Mucosa of rectum (tissue), 2 donors: ENCODE data around the gene KPNA4.
"Not testable (repeated sequence)": the region's sequence is repeated elsewhere in the genome, so short reads cannot be mapped to it uniquely, and the experiment has no call there.

ENCODE experiments used
- H3K27ac ChIP-seq, 2 donors: one replicate each; pipeline ENCODE4 v1.7.0; 2013; ENCODE audit warnings: inconsistent platforms in 2 of 2, low read depth in 2 of 2, low read length in 2 of 2
- H3K27me3 ChIP-seq, 2 donors: one replicate each; pipeline ENCODE4 v1.7.0; 2013; ENCODE audit warnings: low read length in 2 of 2; ENCODE audit not compliant: control insufficient read depth in 2 of 2, insufficient read depth in 2 of 2
- H3K36me3 ChIP-seq, 2 donors: one replicate each; pipeline ENCODE4 v1.7.0; 2013; ENCODE audit warnings: low read length in 2 of 2; ENCODE audit not compliant: control insufficient read depth in 2 of 2, insufficient read depth in 2 of 2
- H3K4me1 ChIP-seq, 2 donors: one replicate each; pipeline ENCODE4 v1.7.0; 2013; ENCODE audit warnings: low read length in 2 of 2, mild to moderate bottlenecking in 1 of 2; ENCODE audit not compliant: control insufficient read depth in 2 of 2, insufficient read depth in 2 of 2
- H3K4me3 ChIP-seq, 2 donors: one replicate each; pipeline ENCODE4 v1.7.0; 2013; ENCODE audit warnings: low read length in 2 of 2
- H3K9ac ChIP-seq, 2 donors: one replicate each; pipeline ENCODE4 v1.7.0; 2013; ENCODE audit warnings: low read length in 2 of 2, low read depth in 1 of 2, mild to moderate bottlenecking in 1 of 2
- H3K9me3 ChIP-seq, 2 donors: one replicate each; pipeline ENCODE4 v1.7.0; 2013; ENCODE audit warnings: low read length in 2 of 2; ENCODE audit not compliant: control insufficient read depth in 2 of 2
- donor health status: healthy.
- donor health status: Normal muscosa, but diverticular disease.

Gene KPNA4

GRCh38 chr3:160565442-160566403 lies at the start of gene KPNA4:
KPNA4 (minus strand) TSS chr3:160565571; CDS start chr3:160565282, 289 bp downstream.
- H3K9me3 ChIP-seq = no peaks in the 10 kb centered on the region
- H3K27me3 ChIP-seq = no peaks in the 10 kb centered on the region
- peaks cover 15% of the 10 kb centered on the region in 2 donors for H3K4me1 ChIP-seq
- peak within 1 kb of the TSS; percentile 96 for H3K27ac ChIP-seq
- H3K9ac ChIP-seq = peak within 1 kb of the TSS; percentile 89 to 91
- H3K4me3 ChIP-seq = peak within 1 kb of the TSS; percentile 93
- peaks cover 0 to 5% of the 10 kb centered on the region in 2 donors for H3K36me3 ChIP-seq

- Histone ChIP-seq H3K36me3 (no peaks in the 10 kb centered on the region), H3K9me3 (no peaks in the 10 kb centered on the region), H3K27me3 (no peaks in the 10 kb centered on the region)
These were observed 48.3 kb upstream of the KPNA4 start for GRCh38 chr3:160613661-160614060.

GRCh38 chr3:160612386-160613075 lies 47.2 kb upstream of the KPNA4 start:
- Histone ChIP-seq H3K9ac (no peak overlapping the region), H3K9me3 (no peaks in the 10 kb centered on the region), H3K27me3 (no peaks in the 10 kb centered on the region), H3K4me3 (no peak overlapping the region), H3K4me1 (no peaks in the 10 kb centered on the region), H3K36me3 (no peaks in the 10 kb centered on the region), H3K27ac (no peak overlapping the region)

More at GRCh38 chr3:160613661-160614060, 48.3 kb upstream of the KPNA4 start:
- H3K27ac ChIP-seq = no peak overlapping the region
- H3K4me3 ChIP-seq = no peak overlapping the region
- no peak overlapping the region for H3K9ac ChIP-seq
- H3K4me1 ChIP-seq = no peaks in the 10 kb centered on the region

GRCh38 chr3:160611141-160611540 lies 45.8 kb upstream of the KPNA4 start:
- no peak overlapping the region for H3K27ac ChIP-seq
- no peaks in the 10 kb centered on the region for H3K4me1 ChIP-seq
- no peak overlapping the region for H3K4me3 ChIP-seq
- no peaks in the 10 kb centered on the region for H3K27me3 ChIP-seq
- H3K9ac ChIP-seq = no peak overlapping the region
- H3K9me3 ChIP-seq = no peaks in the 10 kb centered on the region
- no peaks in the 10 kb centered on the region for H3K36me3 ChIP-seq

GRCh38 chr3:160608870-160609269 lies 43.5 kb upstream of the KPNA4 start:
- no peaks in the 10 kb centered on the region for H3K4me1 ChIP-seq
- H3K9ac ChIP-seq = no peak overlapping the region
- no peaks in the 10 kb centered on the region for H3K27me3 ChIP-seq
- H3K27ac ChIP-seq = no peak overlapping the region
- no peaks in the 10 kb centered on the region for H3K9me3 ChIP-seq
- H3K36me3 ChIP-seq = no peaks in the 10 kb centered on the region
- no peak overlapping the region for H3K4me3 ChIP-seq

GRCh38 chr3:160607826-160608225 lies 42.5 kb upstream of the KPNA4 start:
- no peaks in the 10 kb centered on the region for H3K4me1 ChIP-seq
- no peaks in the 10 kb centered on the region for H3K36me3 ChIP-seq
- no peak overlapping the region for H3K9ac ChIP-seq
- H3K4me3 ChIP-seq = no peak overlapping the region
- no peaks in the 10 kb centered on the region for H3K27me3 ChIP-seq
- no peaks in the 10 kb centered on the region for H3K9me3 ChIP-seq
- no peak overlapping the region for H3K27ac ChIP-seq

- Histone ChIP-seq H3K4me1 (no peaks in the 10 kb centered on the region), H3K27ac (no peak overlapping the region), H3K27me3 (no peaks in the 10 kb centered on the region), H3K9me3 (no peaks in the 10 kb centered on the region), H3K4me3 (no peak overlapping the region), H3K9ac (no peak overlapping the region), H3K36me3 (no peaks in the 10 kb centered on the region)
These were observed 39.9 kb upstream of the KPNA4 start for GRCh38 chr3:160605315-160605714.

GRCh38 chr3:160603845-160604244 lies 38.5 kb upstream of the KPNA4 start:
- H3K27me3 ChIP-seq, H3K9ac ChIP-seq, H3K9me3 ChIP-seq, H3K27ac ChIP-seq, H3K4me3 ChIP-seq, H3K4me1 ChIP-seq, H3K36me3 ChIP-seq: not testable (repeated sequence)

GRCh38 chr3:160602259-160602658 lies 36.9 kb upstream of the KPNA4 start:
- Histone ChIP-seq H3K4me3 (no peak overlapping the region), H3K9me3 (no peaks in the 10 kb centered on the region), H3K27me3 (no peaks in the 10 kb centered on the region), H3K27ac (no peak overlapping the region), H3K36me3 (no peaks in the 10 kb centered on the region), H3K4me1 (no peaks in the 10 kb centered on the region), H3K9ac (no peak overlapping the region)

- no peak overlapping the region for H3K4me3 ChIP-seq
- no peaks in the 10 kb centered on the region for H3K9me3 ChIP-seq
- H3K9ac ChIP-seq = no peak overlapping the region
- no peaks in the 10 kb centered on the region for H3K27me3 ChIP-seq
- H3K27ac ChIP-seq = no peak overlapping the region
- H3K4me1 ChIP-seq = no peaks in the 10 kb centered on the region
- H3K36me3 ChIP-seq = no peaks in the 10 kb centered on the region
These were observed 35.9 kb upstream of the KPNA4 start for GRCh38 chr3:160601288-160601687.
